Measurements from ENCODE around the gene KRTAP9-8. TPM values are rescaled to one million over a fixed set of nuclear protein-coding genes. Genes with fewer than 3 reads are reported as not detected.
"Not testable (repeated sequence)": the region's sequence is repeated elsewhere in the genome, so short reads cannot be mapped to it uniquely, and the experiment has no call there.

Gene KRTAP9-8
- not detected for total RNA-seq

GRCh38 chr17:41237949-41238437 lies at the start of gene KRTAP9-8:
TSS of gene KRTAP9-8 (plus strand) at chr17:41237999. CDS start at chr17:41238052, 53 bp downstream.
- H3K4me3 ChIP-seq, H3K27ac ChIP-seq, H3K36me3 ChIP-seq, H3K9me3 ChIP-seq, H3K27me3 ChIP-seq, DNase-seq, H3K4me1 ChIP-seq: not testable (repeated sequence)

DNA sequence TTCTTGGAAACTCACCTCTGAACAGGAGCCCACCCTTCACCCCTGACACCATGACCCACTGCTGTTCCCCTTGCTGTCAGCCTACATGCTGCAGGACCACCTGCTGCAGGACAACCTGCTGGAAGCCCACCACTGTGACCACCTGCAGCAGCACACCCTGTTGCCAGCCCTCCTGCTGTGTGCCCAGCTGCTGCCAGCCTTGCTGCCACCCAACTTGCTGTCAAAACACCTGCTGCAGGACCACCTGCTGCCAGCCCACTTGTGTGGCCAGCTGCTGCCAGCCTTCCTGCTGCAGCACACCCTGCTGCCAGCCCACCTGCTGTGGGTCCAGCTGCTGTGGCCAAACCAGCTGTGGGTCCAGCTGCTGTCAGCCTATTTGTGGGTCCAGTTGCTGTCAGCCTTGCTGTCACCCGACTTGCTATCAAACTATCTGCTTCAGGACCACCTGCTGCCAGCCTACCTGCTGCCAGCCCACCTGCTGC lies 47.9 kb upstream of the KRTAP9-8 start, which contains the start of gene KRTAP9-1:
Gene KRTAP9-1, plus strand, starts transcription at position 51 of the 482 bp plus-strand sequence. Its CDS starts 0 bp downstream, at position 51.
- H3K4me1 ChIP-seq, H3K4me3 ChIP-seq, H3K36me3 ChIP-seq, H3K27ac ChIP-seq, H3K9me3 ChIP-seq, H3K27me3 ChIP-seq, DNase-seq: not testable (repeated sequence)

- no peak for DNase-seq
- TF ChIP-seq, protein P1, sequence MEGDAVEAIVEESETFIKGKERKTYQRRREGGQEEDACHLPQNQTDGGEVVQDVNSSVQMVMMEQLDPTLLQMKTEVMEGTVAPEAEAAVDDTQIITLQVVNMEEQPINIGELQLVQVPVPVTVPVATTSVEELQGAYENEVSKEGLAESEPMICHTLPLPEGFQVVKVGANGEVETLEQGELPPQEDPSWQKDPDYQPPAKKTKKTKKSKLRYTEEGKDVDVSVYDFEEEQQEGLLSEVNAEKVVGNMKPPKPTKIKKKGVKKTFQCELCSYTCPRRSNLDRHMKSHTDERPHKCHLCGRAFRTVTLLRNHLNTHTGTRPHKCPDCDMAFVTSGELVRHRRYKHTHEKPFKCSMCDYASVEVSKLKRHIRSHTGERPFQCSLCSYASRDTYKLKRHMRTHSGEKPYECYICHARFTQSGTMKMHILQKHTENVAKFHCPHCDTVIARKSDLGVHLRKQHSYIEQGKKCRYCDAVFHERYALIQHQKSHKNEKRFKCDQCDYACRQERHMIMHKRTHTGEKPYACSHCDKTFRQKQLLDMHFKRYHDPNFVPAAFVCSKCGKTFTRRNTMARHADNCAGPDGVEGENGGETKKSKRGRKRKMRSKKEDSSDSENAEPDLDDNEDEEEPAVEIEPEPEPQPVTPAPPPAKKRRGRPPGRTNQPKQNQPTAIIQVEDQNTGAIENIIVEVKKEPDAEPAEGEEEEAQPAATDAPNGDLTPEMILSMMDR (IDR thresholded peaks at IDR 0.05), result no peak
- no peak for TF ChIP-seq POLR2A (IDR thresholded peaks at IDR 0.05)
Observed at GRCh38 chr17:41190328-41190727, 47.5 kb upstream of the KRTAP9-8 start.

DNA sequence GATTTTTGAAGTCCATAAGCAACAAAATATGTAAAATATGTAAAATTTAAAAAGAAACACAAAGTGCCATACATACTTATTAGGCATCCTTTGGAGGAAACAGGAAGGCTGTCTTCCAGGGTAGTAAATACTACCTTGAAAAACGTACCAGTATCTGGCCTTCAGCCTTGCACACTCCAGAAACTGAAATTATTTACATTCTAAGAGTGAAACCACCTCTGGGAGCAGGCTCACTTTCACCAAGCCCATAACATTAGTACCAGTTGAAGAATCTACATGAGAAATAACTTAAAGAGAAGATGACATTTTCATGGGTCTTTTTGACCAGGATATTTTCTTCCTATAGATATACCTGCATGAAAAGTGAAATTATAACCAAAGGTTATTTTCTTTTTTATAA lies 41.7 kb upstream of the KRTAP9-8 start:
- Histone ChIP-seq H3K27ac (no peak overlapping the region), H3K4me1 (no peaks in the 10 kb centered on the region), H3K36me3 (no peaks in the 10 kb centered on the region), H3K9me3 (no peaks in the 10 kb centered on the region), H3K4me3 (no peak overlapping the region), H3K27me3 (no peaks in the 10 kb centered on the region)
- TF ChIP-seq, protein P1 (IDR thresholded peaks at IDR 0.05), result no peak
- TF ChIP-seq POLR2A (IDR thresholded peaks at IDR 0.05), result no peak
- DNase-seq, result no peak

More at GRCh38 chr17:41190328-41190727, 47.5 kb upstream of the KRTAP9-8 start:
- no peak overlapping the region for H3K27ac ChIP-seq
- H3K4me3 ChIP-seq, result no peak overlapping the region
- H3K9me3 ChIP-seq, result no peaks in the 10 kb centered on the region
- no peaks in the 10 kb centered on the region for H3K4me1 ChIP-seq
- H3K36me3 ChIP-seq, result no peaks in the 10 kb centered on the region
- H3K27me3 ChIP-seq, result no peaks in the 10 kb centered on the region

GRCh38 chr17:41199421-41200078 lies 38.2 kb upstream of the KRTAP9-8 start:
- Histone ChIP-seq H3K9me3 (no peaks in the 10 kb centered on the region), H3K4me3 (no peak overlapping the region), H3K4me1 (no peaks in the 10 kb centered on the region), H3K27ac (no peak overlapping the region), H3K27me3 (no peaks in the 10 kb centered on the region), H3K36me3 (no peaks in the 10 kb centered on the region)
- no peak for TF ChIP-seq POLR2A (IDR thresholded peaks at IDR 0.05)
- TF ChIP-seq, protein P1 (IDR thresholded peaks at IDR 0.05), result no peak
- no peak for DNase-seq

- TF ChIP-seq, protein P1 (IDR thresholded peaks at IDR 0.05), result no peak
- no peak for TF ChIP-seq POLR2A (IDR thresholded peaks at IDR 0.05)
- peak in 1 of 3 donors; percentile 51 for DNase-seq
- no peaks in the 10 kb centered on the region for H3K27me3 ChIP-seq
- no peak overlapping the region for H3K4me3 ChIP-seq
- no peaks in the 10 kb centered on the region for H3K36me3 ChIP-seq
- H3K4me1 ChIP-seq, result no peaks in the 10 kb centered on the region
- no peak overlapping the region for H3K27ac ChIP-seq
- no peaks in the 10 kb centered on the region for H3K9me3 ChIP-seq
Observed at GRCh38 chr17:41211845-41212466, 25.8 kb upstream of the KRTAP9-8 start.

Measured in Peyer's patch (tissue), 4 donors.